HPDE6-E6E7 (cell line): ENCODE results near the gene FAM3D.
"Not testable (repeated sequence)": the region's sequence is repeated elsewhere in the genome, so short reads cannot be mapped to it uniquely, and the experiment has no call there.

Experiments
- DNase-seq: peaks from one replicate; pipeline ENCODE4 v3.0.0; 2011; ENCODE audit warnings: missing footprints; ENCODE audit errors: extremely low spot score

Gene FAM3D

DNA sequence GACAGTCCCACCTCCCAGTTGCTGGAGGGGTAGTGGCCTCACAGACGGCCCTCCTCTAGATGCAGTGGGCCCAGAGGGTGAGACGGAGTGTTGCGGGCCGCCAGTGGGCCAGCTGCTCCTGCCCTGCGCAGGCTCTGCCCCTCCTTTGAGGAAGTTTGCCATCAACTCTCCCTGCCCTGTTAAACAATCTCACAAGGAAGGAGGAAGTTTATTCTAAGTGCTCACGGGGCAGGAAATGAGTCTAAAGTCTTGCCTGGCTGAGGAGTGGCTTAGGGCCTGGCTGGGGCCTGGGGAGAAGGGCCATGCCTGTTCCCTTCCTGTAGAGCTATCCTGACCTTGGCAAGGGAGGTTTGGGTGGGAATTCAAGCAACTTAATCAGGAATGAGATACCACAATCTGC is at the start of gene FAM3D:
FAM3D (minus strand) TSS at position 92 of the 400 bp plus-strand sequence. CDS start 11,211 bp downstream, outside the sequence.
- DNase-seq = no peak

DNA sequence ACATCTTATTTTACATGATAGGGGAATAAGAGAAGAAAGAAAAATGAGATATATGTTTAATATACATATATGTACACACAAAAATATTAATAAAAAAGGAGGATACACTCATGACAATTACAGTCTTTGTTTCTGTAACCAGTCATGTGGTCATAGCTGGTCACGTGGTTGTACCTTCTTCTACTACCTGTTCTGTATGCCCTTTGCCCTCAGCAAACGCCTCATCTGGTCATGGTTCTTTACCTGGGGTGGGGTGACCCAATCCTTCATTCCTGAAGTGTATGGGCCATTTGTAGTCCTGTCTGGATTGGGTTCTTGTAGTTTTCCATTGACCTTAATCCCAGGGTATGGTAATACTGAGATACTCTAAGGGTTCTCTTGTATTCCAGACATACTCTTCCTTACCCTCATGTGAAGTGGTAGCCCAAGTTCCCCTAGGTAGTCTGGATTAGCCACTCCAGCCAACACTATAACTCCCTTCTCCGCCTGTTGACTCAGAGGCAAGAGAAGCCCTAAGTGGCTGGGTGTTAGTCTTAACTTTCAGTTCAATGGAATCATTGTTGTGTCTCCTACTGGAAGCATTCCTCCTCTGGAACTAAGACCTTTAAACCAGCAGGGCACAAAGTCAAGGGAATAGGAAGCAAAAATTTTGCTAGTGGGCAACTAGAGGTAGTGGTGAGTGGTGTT is 47.3 kb upstream of the FAM3D start:
- DNase-seq = no peak

DNA sequence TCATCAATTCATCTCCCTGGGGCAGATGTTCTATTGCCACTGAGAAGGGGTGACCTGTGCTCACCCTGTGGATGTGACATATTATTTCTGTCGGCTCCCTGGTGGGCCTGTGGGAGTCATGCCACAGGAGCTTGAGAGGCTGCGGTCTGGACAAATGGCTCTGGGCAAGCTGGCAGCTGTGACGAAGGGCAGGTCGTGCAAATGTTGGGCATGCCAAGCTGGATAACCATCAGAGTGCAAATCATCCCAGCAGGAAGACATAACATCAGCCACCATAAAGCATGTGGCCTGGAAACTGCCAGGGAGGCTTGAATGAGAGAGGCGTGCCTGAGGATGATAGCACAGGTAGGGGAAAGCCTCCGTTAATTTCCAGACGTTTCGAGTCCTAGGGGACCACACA is 45.3 kb upstream of the FAM3D start:
- no peak for DNase-seq

DNA sequence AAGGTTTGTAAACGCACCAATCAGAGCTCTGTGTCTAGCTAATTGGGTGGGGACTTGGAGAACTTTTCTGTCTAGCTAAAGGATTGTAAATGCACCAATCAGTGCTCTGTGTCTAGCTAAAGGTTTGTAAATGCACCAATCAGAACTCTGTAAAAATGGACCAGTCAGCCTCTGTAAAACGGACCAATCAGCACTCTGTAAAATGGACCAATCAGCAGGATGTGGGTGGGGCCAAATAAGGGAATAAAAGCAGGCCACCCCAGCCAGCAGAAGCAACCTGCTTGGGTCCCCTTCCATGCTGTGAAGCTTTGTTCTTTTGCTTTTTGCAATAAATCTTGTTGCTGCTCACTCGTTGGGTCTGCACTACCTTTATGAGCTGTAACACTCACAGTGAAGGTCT is 42.4 kb upstream of the FAM3D start:
- DNase-seq = not testable (repeated sequence)

GRCh38 chr3:58708116-58708791 is 41.7 kb upstream of the FAM3D start:
- no peak for DNase-seq

GRCh38 chr3:58707390-58707930 is 40.9 kb upstream of the FAM3D start:
- DNase-seq = no peak

DNA sequence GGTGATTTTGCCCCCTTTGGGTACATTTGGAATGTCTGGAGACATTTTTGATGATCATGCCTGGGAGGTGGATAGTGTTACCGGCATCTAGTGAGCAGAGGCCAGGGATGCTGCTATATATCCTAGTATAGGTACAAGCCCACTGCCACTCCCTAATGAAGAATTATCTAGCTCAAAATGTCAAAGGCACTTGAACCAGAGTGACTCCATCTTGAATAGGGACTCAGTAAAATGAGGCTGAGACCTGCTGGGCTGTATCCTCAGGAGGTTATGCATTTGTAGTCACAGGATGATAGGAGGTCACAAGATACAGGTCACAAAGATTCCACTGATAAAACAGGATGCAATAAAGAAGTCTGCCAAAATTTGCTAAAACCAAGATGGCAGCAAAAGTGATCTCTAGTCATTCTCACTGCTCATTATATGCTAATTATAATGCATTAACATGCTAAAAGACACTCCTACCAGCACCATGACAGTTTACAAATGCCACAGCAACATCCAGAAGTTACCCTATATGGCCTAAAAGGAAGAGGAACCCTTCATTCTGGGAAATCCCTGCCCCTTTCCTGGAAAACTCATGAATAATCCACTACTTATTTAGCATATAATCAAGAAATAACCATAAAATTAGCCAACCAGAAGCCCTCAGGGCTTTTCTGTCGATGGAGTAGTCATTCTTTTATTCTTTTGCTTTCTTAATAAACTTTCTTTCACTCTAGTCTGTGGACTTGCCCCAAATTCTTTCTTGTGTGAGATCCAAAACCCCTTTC is 40.0 kb upstream of the FAM3D start:
- no peak for DNase-seq

GRCh38 chr3:58704745-58705144 is 38.2 kb upstream of the FAM3D start:
- no peak for DNase-seq

DNA sequence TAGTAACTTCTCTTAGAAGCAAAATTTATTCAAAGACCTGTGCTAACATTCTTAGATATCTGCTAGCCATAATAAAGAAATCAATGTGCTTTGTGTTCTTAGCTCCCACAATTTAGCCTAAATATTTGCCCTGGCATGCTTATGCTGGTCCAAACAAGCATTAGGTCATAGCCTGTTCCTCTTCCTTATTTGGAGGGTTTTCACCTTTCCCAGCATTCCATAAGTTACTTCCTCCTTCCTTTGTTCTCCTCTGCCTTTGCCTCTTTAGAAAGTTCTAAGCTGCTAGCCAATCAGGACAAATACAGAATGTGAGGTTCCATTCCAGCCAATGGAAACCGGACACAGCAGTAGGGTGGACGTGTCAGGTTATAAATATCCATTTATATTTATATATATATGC is 37.7 kb upstream of the FAM3D start:
- DNase-seq = not testable (repeated sequence)

DNA sequence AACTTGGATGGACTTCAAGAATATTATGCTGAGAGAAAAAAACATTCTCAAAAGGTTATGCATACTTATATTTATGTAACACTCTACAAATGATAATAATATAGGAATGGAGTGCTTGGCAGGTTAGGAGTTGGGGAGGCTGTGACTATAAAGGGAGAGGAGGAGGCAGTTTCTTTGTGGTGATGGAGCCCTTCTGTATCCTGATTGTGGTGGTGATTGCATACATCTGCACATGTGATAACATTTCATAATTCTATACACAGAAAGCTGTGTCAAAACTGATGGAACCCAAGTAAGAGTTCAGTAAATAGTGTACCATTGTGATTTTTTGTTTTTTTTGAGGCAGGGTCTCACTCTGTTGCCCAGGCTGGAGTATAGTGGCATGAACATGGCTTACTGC is 31.7 kb upstream of the FAM3D start:
- no peak for DNase-seq

- DNase-seq = no peak
Observed at GRCh38 chr3:58697561-58697960, 31.0 kb upstream of the FAM3D start.

GRCh38 chr3:58696813-58697212 is 30.2 kb upstream of the FAM3D start:
- DNase-seq = not testable (repeated sequence)

DNA sequence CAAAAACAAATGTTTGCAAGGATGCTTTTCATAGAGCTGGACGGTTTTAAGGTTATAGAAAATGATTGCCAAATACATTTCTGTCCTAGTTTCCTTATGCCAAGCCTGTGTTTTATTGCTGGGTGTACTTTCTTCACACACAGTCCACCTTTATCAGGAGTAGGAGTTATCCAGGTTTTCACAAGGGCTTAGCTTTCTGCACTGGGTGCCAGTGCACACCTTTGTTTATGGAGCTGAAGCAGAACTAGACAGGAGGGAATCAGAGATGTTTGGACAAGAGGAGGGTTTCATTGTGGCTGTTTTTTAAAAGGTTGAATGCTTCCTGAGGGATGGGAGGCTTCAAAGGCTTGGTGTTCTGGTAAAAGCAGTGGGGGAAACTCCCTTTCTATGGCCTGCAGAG is 29.5 kb upstream of the FAM3D start:
- no peak for DNase-seq

DNA sequence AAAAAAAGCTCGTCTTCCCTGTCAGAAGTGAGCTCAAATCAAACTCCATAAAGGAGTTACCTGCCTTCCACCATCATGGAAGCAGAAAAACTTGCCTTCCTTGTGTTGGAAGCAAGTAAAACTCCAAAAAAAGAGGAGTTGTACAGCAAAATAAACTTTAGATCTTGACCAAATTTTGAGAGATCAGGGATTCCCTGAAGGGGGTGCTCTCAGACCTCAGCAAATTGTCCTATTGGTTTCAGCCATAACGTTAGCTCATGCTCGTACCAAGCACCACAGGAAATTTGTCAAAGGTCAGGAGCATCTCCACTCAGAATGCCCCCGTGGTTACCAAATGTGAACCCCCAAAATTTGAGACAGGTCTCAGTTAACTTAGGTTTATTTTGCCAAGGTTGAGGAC is 28.7 kb upstream of the FAM3D start:
- not testable (repeated sequence) for DNase-seq

- no peak for DNase-seq
Observed at GRCh38 chr3:58693940-58694850, 27.6 kb upstream of the FAM3D start.

- DNase-seq = no peak
Observed at GRCh38 chr3:58692484-58692883, 25.9 kb upstream of the FAM3D start.

DNA sequence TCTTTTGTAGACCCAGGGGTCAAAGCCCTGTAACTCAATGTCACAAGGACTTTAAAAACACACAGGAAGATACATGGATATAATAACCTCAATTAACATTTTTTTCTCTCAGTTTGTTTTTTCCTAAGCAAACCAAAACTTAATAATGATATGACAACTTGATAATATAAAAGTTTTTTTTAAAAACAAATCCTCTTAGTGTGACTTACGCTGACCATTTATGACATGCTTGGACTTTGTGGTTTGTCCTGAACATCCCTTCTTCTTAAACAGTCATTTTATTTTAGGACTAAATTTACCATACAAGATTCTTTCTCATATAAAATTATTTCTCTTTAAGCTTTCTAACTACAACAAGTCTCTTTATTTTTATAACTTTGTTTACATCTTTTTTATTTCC is 25.4 kb upstream of the FAM3D start:
- DNase-seq = no peak

DNA sequence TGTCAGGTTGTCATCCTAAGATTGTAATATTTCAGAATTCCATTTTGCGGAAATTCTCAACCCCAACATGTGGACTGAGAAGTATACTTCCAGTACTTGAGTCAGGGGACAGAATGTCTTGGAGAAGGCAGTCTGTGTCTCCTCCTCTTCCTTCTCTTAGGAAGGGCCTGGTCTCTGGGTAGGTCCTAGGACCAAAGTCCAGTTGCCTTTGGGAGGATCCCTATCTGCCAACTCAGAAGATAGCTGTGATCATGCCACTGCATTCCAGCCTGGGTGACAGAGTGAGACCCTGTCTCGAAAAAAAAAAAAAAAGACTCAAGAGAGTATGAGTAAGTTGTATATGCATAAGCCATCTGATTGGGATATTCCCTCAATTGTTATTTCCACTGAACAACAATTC is 23.9 kb upstream of the FAM3D start:
- DNase-seq = no peak

DNA sequence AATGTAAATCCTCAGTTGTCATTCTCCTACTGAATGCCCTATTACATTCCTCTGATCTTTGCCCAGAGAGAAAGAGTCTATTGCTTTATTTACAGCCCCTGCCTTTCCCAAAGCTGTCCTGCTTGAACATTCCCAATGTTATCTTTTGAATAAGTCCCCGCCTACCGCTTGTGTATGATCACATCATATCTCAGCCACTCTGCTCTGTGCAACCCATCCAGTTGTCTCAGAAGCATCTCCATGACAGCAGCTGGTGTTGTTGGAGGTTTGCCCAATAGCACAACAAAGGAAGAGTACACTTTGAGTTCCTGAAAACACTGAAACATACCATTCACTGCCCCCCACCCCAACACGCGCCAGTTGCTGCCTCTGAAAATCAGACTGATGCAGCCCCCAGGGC is 22.0 kb upstream of the FAM3D start:
- DNase-seq = no peak

DNA sequence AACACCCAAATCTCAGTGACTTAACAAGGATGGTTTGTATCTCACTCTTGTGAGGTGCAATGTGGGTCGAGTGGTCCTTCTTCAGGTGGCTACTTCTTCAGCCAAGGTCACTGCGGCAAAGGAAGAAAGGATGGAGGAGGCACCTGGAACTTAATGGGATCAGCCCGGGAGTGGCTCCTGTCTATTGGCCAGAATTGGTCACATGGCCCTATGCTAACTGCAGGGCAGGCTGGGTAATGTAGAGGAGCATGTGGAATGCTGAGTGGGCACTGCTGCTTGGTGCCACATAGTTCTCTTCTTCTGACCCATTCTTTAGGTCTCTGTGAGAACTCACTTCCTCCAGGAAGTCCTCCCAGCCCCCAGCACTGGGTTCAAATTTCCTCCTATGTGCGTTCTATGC is 20.3 kb upstream of the FAM3D start:
- DNase-seq = no peak

GRCh38 chr3:58685641-58686040 is 19.1 kb upstream of the FAM3D start:
- no peak for DNase-seq
